NCI-H226 (cell line): ENCODE data around the gene SCARB2.
"Not testable (repeated sequence)": the region's sequence is repeated elsewhere in the genome, so short reads cannot be mapped to it uniquely, and the experiment has no call there.

Experiments
- DNase-seq: peaks from one replicate; pipeline ENCODE4 v3.0.0-alpha.2; 2015

Gene SCARB2

GRCh38 chr4:76213415-76214176 lies at the start of gene SCARB2:
Gene SCARB2, minus strand, starts transcription at chr4:76213824. Its CDS starts 281 bp downstream, at chr4:76213543.
- peak; percentile 63 for DNase-seq

GRCh38 chr4:76260571-76260970 lies 46.9 kb upstream of the SCARB2 start:
- DNase-seq = no peak

GRCh38 chr4:76257824-76258223 lies 44.2 kb upstream of the SCARB2 start:
- DNase-seq = no peak

GRCh38 chr4:76256968-76257367 lies 43.3 kb upstream of the SCARB2 start:
- DNase-seq = no peak

- DNase-seq = no peak
Observed at GRCh38 chr4:76256032-76256431, 42.4 kb upstream of the SCARB2 start.

- no peak for DNase-seq
Observed at GRCh38 chr4:76253511-76253910, 39.9 kb upstream of the SCARB2 start.

GRCh38 chr4:76252271-76252653 lies 38.6 kb upstream of the SCARB2 start:
- no peak for DNase-seq

GRCh38 chr4:76251441-76252270 lies 38.0 kb upstream of the SCARB2 start, which contains the start of gene FAM47E:
Gene FAM47E, plus strand, starts transcription at chr4:76251721. Its CDS starts 26 bp downstream, at chr4:76251747.
- DNase-seq = peak; percentile 9

GRCh38 chr4:76250962-76251361 lies 37.3 kb upstream of the SCARB2 start:
- no peak for DNase-seq

GRCh38 chr4:76246852-76247251 lies 33.2 kb upstream of the SCARB2 start:
- DNase-seq = no peak

- DNase-seq = no peak
Observed at GRCh38 chr4:76246025-76246424, 32.4 kb upstream of the SCARB2 start.

- DNase-seq = not testable (repeated sequence)
Observed at GRCh38 chr4:76243877-76244276, 30.3 kb upstream of the SCARB2 start.

GRCh38 chr4:76240236-76240635 lies 26.6 kb upstream of the SCARB2 start:
- DNase-seq = no peak

GRCh38 chr4:76238701-76239100 lies 25.1 kb upstream of the SCARB2 start:
- no peak for DNase-seq

- no peak for DNase-seq
Observed at GRCh38 chr4:76238236-76238635, 24.6 kb upstream of the SCARB2 start.

- DNase-seq = no peak
Observed at GRCh38 chr4:76235915-76236314, 22.3 kb upstream of the SCARB2 start.

- no peak for DNase-seq
Observed at GRCh38 chr4:76235407-76235806, 21.8 kb upstream of the SCARB2 start.

- DNase-seq = no peak
Observed at GRCh38 chr4:76234679-76235044, 21.0 kb upstream of the SCARB2 start.

- DNase-seq = no peak
Observed at GRCh38 chr4:76233967-76234678, 20.5 kb upstream of the SCARB2 start.

- no peak for DNase-seq
Observed at GRCh38 chr4:76233529-76233928, 19.9 kb upstream of the SCARB2 start.

- DNase-seq = no peak
Observed at GRCh38 chr4:76233083-76233482, 19.5 kb upstream of the SCARB2 start.

GRCh38 chr4:76232681-76233080 lies 19.1 kb upstream of the SCARB2 start:
- DNase-seq = no peak

GRCh38 chr4:76226418-76226817 lies 12.8 kb upstream of the SCARB2 start:
- DNase-seq = no peak

- DNase-seq = no peak
Observed at GRCh38 chr4:76224171-76224570, 10.5 kb upstream of the SCARB2 start.
